Measurements from ENCODE around the gene C2CD4D. TPM values are rescaled to one million over a fixed set of nuclear protein-coding genes. Genes with fewer than 3 reads are reported as not detected.
A peak's percentile ranks its signal among the peaks of the same experiment; 100 is the strongest.

C2CD4D gene
- total RNA-seq, 1 experiment from 2014 or later: 0.79 TPM

GRCh38 chr1:151839082-151839412 is 573 bp downstream of the C2CD4D start:
- H3K9me3 ChIP-seq (ENCODE audit: control insufficient read depth, low read depth, low read length): no peaks in the 10 kb centered on the region
- peak overlapping the region; percentile 43 for H3K4me2 ChIP-seq (ENCODE audit: insufficient read depth, insufficient read length, low read length)
- Mint-ChIP-seq H3K4me3 (peak overlapping the region; percentile 76 to 86), H3K27me3 (ENCODE audit: low read depth) (peaks cover 37% of the 10 kb centered on the region), H3K4me1 (peaks cover 24 to 28% of the 10 kb centered on the region in 2 experiments), H3K9me3 (no peaks in the 10 kb centered on the region; a peak in 1 of 5 replicates), H3K27ac (no peak overlapping the region), H3K36me3 (ENCODE audit: insufficient read depth in 1 of 3, low read depth in 3 of 3) (peaks cover 0 to 2% (median 0%) of the 10 kb centered on the region in 3 experiments; a peak in 2 of 7 replicates)
- no peak overlapping the region for H2AFZ ChIP-seq (ENCODE audit: low read length)
- H3K4ac ChIP-seq (ENCODE audit: low read depth, low read length): no peak overlapping the region
- peak overlapping the region; percentile 24; the same call in 1 of the 2 replicates for H3K14ac ChIP-seq (ENCODE audit: insufficient read depth, low read length)
- H3K79me1 ChIP-seq (ENCODE audit: insufficient read depth, low read depth, low read length, poor library complexity, severe bottlenecking): no peaks in the 10 kb centered on the region
- peaks cover 30% of the 10 kb centered on the region for H3K23me2 ChIP-seq (ENCODE audit: insufficient read length, low read depth, low read length, poor library complexity, severe bottlenecking)
- peaks cover 2% of the 10 kb centered on the region; the same call in 1 of the 2 replicates for H3K4me1 ChIP-seq (ENCODE audit: insufficient read depth, low read length)
- no peaks in the 10 kb centered on the region for H4K20me1 ChIP-seq (ENCODE audit: control insufficient read depth, insufficient read depth, insufficient read length)
- TF ChIP-seq CTCF (conservative IDR thresholded peaks at IDR 0.05): no peak
- H2AK5ac ChIP-seq (ENCODE audit: insufficient read length, low read length): no peak overlapping the region
- no peak overlapping the region for H3K18ac ChIP-seq (ENCODE audit: insufficient read length, low read depth, low read length)
- no peak overlapping the region for H3K23ac ChIP-seq (ENCODE audit: insufficient read length, low read depth, low read length)
- no peak overlapping the region for H3K9ac ChIP-seq (ENCODE audit: extremely low read depth, insufficient read length, low read length)
- no peak overlapping the region for H4K5ac ChIP-seq (ENCODE audit: insufficient read length, low read depth, low read length)
- no peak overlapping the region for H2BK20ac ChIP-seq (ENCODE audit: low read depth, low read length, poor library complexity, severe bottlenecking)
- H2BK120ac ChIP-seq (ENCODE audit: low read depth, low read length, poor library complexity, severe bottlenecking): no peak overlapping the region
- no peak overlapping the region for H4K91ac ChIP-seq (ENCODE audit: insufficient read length, low read depth, low read length)
- no peak overlapping the region for H2BK12ac ChIP-seq (ENCODE audit: insufficient read length, low read depth, low read length)
- H3T11ph ChIP-seq (ENCODE audit: low read length): no peak overlapping the region
- H2BK15ac ChIP-seq (ENCODE audit: low read depth, low read length): no peak overlapping the region
- H2BK5ac ChIP-seq (ENCODE audit: insufficient read length, low read length): no peak overlapping the region
- H3K27me3 ChIP-seq (ENCODE audit: insufficient read depth, low read length): peaks cover 9% of the 10 kb centered on the region; the same call in 1 of the 2 replicates
- H4K8ac ChIP-seq (replicated peaks; ENCODE audit: insufficient read length, low read depth, low read length): no peak overlapping the region
- no peak overlapping the region for H3K56ac ChIP-seq (ENCODE audit: insufficient read length, low read depth, low read length)
- no peak overlapping the region for H3K27ac ChIP-seq (ENCODE audit: insufficient read length, low read depth, low read length)
- DNase-seq: no peak
- no CpG with 5 or more reads among the region's 16 CpGs for WGBS (ENCODE audit: extremely low coverage, insufficient read length, low lambda C conversion rate)
- no peaks in the 10 kb centered on the region for H3K79me2 ChIP-seq (ENCODE audit: insufficient read depth, low read length)

Measured in H9 (cell line).